ENCODE data around the gene HTT.
"Not testable (repeated sequence)": the region's sequence is repeated elsewhere in the genome, so short reads cannot be mapped to it uniquely, and the experiment has no call there.

HTT gene

DNA sequence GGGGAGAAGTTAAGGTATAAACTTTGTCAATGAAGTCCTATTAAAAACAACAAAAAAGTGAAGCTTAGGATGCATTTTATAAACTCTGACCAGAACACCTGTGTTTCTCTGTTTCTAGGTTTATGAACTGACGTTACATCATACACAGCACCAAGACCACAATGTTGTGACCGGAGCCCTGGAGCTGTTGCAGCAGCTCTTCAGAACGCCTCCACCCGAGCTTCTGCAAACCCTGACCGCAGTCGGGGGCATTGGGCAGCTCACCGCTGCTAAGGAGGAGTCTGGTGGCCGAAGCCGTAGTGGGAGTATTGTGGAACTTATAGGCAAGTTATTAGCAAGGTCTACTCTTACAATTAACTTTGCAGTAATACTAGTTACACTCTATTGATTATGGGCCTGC, 46.6 kb downstream of the HTT start:
- DNase-seq (ENCODE audit: low spot score): no peak
- FAIRE-seq: no peak

DNA sequence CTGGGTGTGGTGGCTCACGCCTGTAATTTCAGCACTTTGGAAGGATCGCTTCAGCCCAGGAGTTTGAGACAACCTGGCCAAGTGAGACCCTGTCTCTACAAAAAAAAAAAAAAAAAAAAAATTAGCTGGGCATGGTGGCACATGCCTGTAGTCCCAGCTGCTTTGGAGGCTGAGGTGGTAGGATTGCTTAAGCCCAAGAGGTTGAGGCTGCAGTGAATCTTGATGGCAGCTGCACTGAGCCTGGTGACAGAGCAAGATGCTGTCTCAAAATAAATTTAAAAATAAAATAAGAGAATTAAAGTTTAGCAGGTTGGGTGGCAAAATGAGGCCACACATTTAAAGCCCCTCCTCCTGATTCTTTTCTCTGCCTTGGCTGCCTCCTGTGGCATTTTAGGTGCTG, 47.1 kb downstream of the HTT start:
- FAIRE-seq (no peak), DNase-seq (ENCODE audit: low spot score) (no peak)

GRCh38 chr4:3122081-3122563, 47.6 kb downstream of the HTT start:
- FAIRE-seq (no peak), DNase-seq (ENCODE audit: low spot score) (no peak)

- DNase-seq (ENCODE audit: low spot score) (no peak), FAIRE-seq (no peak)
Measured at GRCh38 chr4:3123181-3123671, 48.7 kb downstream of the HTT start.

- FAIRE-seq: no peak
- no peak for DNase-seq (ENCODE audit: low spot score)
Measured at GRCh38 chr4:3124070-3124767, 49.7 kb downstream of the HTT start.

DNA sequence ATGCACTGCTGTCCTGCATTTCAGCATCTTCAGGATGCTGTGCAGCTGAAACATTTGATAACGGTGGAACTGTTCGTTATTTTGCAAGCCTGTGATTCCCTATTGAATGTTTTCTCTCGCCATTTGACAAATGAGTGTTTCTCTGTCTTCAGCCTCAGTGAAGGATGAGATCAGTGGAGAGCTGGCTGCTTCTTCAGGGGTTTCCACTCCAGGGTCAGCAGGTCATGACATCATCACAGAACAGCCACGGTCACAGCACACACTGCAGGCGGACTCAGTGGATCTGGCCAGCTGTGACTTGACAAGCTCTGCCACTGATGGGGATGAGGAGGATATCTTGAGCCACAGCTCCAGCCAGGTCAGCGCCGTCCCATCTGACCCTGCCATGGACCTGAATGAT, 52.6 kb downstream of the HTT start:
- DNase-seq (ENCODE audit: low spot score) (no peak), FAIRE-seq (no peak)

DNA sequence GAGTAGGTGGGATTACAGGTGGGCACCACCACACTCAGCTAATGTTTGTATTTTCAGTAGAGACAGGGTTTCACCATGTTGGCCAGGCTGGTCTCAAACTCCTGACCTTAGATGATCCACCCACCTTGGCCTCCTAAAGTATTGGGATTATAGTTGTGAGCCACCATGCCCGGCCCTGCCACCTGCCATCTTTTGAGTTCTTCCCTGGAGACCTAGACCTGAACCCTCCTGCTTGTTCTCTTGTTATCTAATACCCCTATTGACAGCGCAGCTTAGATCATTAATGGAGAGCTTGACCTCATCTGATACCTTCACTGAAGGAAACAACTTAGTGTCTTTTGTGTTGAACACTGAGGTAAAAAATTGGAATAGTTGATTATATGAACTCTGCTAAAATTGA, 53.6 kb downstream of the HTT start:
- FAIRE-seq (no peak), DNase-seq (ENCODE audit: low spot score) (no peak)

- FAIRE-seq (no peak), DNase-seq (ENCODE audit: low spot score) (no peak)
Measured at GRCh38 chr4:3128976-3129375, 54.5 kb downstream of the HTT start.

- DNase-seq (ENCODE audit: low spot score) (no peak), FAIRE-seq (no peak)
Measured at GRCh38 chr4:3130201-3130600, 55.7 kb downstream of the HTT start.

GRCh38 chr4:3130826-3131225, 56.3 kb downstream of the HTT start:
- no peak for DNase-seq (ENCODE audit: low spot score)
- no peak for FAIRE-seq

DNA sequence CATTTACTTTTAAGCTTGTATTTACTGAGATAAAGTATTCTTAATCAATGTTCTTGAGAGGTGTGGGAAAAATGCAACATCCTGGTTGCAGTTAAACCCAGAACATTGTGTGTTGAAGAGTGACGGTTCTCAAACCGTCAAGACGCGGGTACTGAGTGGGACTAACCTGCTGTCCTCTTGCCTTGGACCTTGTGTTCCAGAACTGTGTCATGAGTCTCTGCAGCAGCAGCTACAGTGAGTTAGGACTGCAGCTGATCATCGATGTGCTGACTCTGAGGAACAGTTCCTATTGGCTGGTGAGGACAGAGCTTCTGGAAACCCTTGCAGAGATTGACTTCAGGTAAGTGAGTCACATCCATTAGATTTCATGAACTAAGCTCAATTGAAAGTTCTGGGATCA, 59.7 kb downstream of the HTT start:
- FAIRE-seq (no peak), DNase-seq (ENCODE audit: low spot score) (no peak)

GRCh38 chr4:3135155-3136011, 60.9 kb downstream of the HTT start:
- no peak for FAIRE-seq
- DNase-seq (ENCODE audit: low spot score): no peak

DNA sequence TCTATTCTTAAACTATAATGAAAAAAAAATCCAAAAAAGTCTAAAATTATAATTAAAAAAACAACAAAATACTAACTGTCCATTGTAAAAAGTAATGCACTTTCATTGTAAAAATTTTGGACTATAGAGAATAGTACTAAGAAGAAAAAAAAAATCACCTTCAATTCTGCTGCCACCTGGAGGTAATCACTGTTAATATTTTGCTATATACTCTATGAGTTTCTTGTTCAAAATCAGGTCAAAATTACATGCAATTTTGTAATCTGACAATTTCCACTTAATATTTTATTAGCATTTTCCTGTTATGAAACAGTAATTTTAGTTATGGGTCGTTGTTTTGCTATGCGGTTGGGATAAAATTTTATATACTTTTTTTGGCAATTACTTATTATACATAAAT, 62.0 kb downstream of the HTT start:
- no peak for DNase-seq (ENCODE audit: low spot score)
- FAIRE-seq: no peak

DNA sequence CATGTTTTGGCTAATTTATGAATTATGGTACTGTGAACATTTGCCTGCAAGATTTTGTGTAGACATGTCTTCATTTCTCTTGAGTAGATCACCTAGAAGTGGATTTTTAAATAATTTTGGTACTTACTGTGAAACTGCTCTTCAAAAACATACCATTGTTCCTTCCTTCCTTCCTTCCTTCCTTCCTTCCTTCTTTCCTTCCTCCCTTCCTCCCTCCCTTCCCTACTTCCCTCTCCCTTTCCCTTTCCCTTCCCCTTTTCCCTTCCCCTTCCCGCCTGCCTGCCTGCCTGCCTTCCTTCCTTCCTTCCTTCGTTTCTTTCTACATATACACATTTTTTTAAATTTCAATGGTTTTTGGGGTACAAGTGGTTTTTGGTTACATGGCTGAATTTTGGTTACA, 63.4 kb downstream of the HTT start:
- FAIRE-seq: no peak
- no peak for DNase-seq (ENCODE audit: low spot score)

DNA sequence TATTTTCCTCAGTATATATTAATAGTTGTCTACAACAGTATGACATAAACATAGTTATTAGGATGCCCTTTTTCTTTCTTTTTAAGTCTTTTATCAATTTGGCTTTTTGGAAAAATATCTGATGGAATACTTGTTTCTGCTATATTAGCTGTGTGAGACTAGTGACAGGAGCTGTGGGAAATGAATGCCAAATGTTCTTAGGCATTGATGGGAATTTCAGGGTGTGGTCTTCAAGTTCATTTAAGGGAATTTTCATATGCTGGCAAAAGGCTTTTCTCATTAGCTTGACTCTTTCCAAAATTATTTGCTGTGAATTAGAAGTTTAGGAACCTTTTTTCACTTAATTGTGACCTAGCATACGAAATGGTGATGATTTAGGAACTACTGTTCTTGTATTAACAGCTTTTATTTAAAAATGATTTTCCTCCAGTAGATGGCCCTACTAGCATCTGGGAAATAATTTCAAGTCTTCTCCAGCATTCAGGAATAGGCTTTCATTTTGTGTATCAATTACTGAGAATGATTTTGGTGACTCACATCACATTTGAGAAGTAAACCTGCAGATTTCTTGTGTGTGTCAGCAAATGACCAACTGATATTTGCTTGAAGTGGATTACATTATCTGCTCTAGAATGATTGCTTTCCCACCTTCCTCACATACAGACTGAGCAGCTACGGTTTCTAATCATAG, 70.9 kb downstream of the HTT start:
- no peak for DNase-seq (ENCODE audit: low spot score)
- no peak for FAIRE-seq

GRCh38 chr4:3148926-3149325, 74.4 kb downstream of the HTT start:
- no peak for DNase-seq (ENCODE audit: low spot score)
- FAIRE-seq: no peak

DNA sequence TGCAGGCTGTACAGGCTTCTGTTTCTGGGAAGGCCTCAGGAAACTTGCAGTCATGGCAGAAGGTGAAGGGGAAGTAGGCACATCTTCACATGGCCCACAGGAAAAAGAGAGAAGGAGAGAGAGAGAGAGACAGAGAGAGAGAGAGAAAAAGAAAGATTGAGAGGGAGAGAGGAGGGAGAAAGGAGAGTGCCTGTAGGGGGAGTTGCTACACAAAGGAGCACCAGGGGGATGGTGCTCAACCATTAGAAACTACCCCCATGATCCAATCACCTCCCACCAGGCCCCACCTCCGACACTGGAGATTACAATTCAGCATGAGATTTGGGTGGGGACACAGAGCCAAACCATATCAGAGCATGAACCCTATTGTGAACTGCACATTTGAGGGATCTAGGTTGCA, 76.8 kb downstream of the HTT start:
- FAIRE-seq; DNase-seq (ENCODE audit: low spot score): not testable (repeated sequence)

DNA sequence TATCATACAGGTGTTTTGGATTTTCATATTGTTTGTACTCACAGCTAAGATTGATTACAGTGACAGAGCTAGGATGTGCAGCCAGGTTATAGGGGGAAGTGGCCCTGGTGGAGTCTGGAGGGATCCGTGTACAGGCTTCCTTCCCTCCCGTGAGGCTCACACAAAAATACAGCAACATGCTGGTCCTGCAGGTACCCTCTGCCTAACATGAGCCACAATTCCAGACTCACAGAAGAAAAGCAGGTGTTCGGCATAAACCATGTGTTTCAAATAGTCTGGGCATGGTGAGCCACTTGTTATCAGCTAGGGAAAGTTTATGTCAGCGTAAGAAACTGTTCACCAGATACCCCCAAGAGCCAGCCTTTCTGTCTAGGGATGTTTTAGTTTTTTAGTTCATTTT, 82.9 kb downstream of the HTT start:
- DNase-seq (ENCODE audit: low spot score) (no peak), FAIRE-seq (no peak)

- DNase-seq (ENCODE audit: low spot score) (no peak), FAIRE-seq (no peak)
Measured at GRCh38 chr4:3158841-3159240, 84.4 kb downstream of the HTT start.

DNA sequence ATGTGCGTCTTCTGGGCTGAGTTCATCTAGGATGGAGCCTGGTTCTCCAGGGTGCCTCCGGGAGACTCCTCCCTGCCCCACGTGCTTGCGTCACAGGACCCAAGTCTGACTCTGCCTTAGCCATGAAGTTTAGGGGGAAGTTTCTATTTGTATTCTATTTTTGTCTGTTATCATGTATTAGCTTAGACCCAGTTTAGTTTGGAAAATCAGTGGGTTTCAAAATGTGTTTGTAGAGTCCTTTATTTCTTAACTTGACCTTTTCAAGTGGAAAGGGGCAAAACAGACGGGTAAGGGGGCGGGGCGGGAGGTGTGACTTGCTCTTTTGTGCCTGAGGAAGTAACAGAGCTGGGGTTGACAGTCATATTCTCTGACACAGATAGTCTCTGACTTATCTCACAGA, 86.0 kb downstream of the HTT start:
- DNase-seq (ENCODE audit: low spot score): no peak

GRCh38 chr4:3161044-3161443, 86.6 kb downstream of the HTT start:
- DNase-seq (ENCODE audit: low spot score); FAIRE-seq: not testable (repeated sequence)

More for the DNA sequence above, 86.0 kb downstream of the HTT start:
- FAIRE-seq: no peak

DNA sequence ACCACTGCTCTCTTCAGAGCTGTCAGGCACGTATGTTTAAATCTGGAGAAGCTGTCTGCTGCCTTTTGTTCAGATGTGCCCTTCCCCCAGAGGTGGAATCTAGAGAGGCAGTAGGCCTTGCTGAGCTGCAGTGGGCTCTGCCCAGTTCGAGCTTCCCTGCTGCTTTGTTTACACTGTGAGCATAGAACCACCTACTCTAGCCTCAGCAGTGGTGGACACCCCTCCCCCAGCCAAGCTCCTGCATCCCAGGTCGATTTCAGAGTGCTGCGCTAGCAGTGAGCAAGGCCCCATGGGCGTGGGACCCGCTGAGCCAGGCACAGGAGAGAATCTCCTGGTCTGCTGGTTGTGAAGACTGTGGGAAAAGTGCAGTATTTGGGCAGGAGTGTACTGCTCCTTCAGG, 92.0 kb downstream of the HTT start:
- DNase-seq (ENCODE audit: low spot score); FAIRE-seq: not testable (repeated sequence)
